GM12878 (cell line): ENCODE measurements around the gene ADCK1. TPM values are rescaled to one million over a fixed set of nuclear protein-coding genes. Genes with fewer than 3 reads are reported as not detected.

ENCODE experiments used
- ATAC-seq: fragments of 200-7000 bp; cut with Tn5 transposase; 3 replicates; pipeline ENCODE4 v1.9.1; 2020; ENCODE audit warnings: mild to moderate bottlenecking, moderate library complexity
- BruUV-seq: library from RNA; stranded (reverse); fragments of 400-500 nt; replicated peaks from 2 replicates; lab custom pipeline; 2021; lab: Mats Ljungman, UMichigan
- CTCF ChIA-PET: fragments of 300-600 bp; sonication (Branson Sonifier 250); formaldehyde crosslinking; extraction: SDS; loops from one replicate; lab custom pipeline; 2021; ENCODE audit warnings: inconsistent platforms; lab: Yijun Ruan, JAX
- POLR2A ChIA-PET: fragments of 350-600 bp; formaldehyde crosslinking; extraction: SDS; loops from one replicate; lab custom pipeline; 2021; ENCODE audit warnings: inconsistent platforms; lab: Charles Lee
- RAD21 ChIA-PET: fragments of 300-600 bp; sonication (Branson Sonifier 250); formaldehyde crosslinking; loops from one replicate; lab custom pipeline; 2023; ENCODE audit warnings: antibody characterized with exemption; ENCODE audit not compliant: unreplicated experiment; lab: Charles Lee
- SMC1A ChIA-PET: fragments of 300-600 bp; sonication (Branson Sonifier 250); formaldehyde crosslinking; loops from one replicate; lab custom pipeline; 2023; ENCODE audit not compliant: unreplicated experiment, uncharacterized antibody; lab: Charles Lee
- DNase-seq: peaks from one replicate; pipeline ENCODE4 v3.0.0-alpha.2; 2011; ENCODE audit warnings: low read depth, low spot score
- FAIRE-seq: peaks from 3 replicates; lab custom pipeline; 2011; peaks lifted over from hg19 to GRCh38; lab: Jason Lieb, UNC
- H2AFZ ChIP-seq: 2 replicates; pipeline ENCODE4 v1.6.0; 2011; ENCODE audit warnings: low read depth, low read length, control low read depth; ENCODE audit not compliant: control insufficient read depth
- H3K27ac ChIP-seq: 2 replicates; pipeline ENCODE4 v1.5.1; 2011; ENCODE audit warnings: control low read depth; ENCODE audit not compliant: control insufficient read depth, insufficient read depth
- H3K27me3 ChIP-seq, 2 experiments: replicated peaks in 1 of 2; 2 replicates each; pipeline versions ENCODE4 v1.6.0 to v1.6.1; 2011; ENCODE audit warnings: low read length in 1 of 2; ENCODE audit not compliant: control insufficient read depth in 2 of 2, insufficient read depth in 2 of 2
- H3K36me3 ChIP-seq, 2 experiments: 2 replicates each; pipeline ENCODE4 v1.5.1; 2011; ENCODE audit warnings: low read length in 1 of 2; ENCODE audit not compliant: control insufficient read depth in 2 of 2, insufficient read depth in 2 of 2
- H3K4me1 ChIP-seq: 2 replicates; pipeline ENCODE4 v1.6.1; 2011; ENCODE audit warnings: mild to moderate bottlenecking, low read length, moderate library complexity, mixed read lengths; ENCODE audit not compliant: control insufficient read depth, insufficient read depth
- H3K4me2 ChIP-seq: 2 replicates; pipeline ENCODE4 v1.6.0; 2011; ENCODE audit warnings: control low read depth; ENCODE audit not compliant: control insufficient read depth, insufficient read depth
- H3K4me3 ChIP-seq: fragments of 200-600 bp; sonication (generic); 2 replicates; pipeline ENCODE4 v1.5.1; 2016
- H3K79me2 ChIP-seq: 2 replicates; pipeline ENCODE4 v1.6.0; 2011; ENCODE audit warnings: low read length; ENCODE audit not compliant: control insufficient read depth, insufficient read depth
- H3K9ac ChIP-seq: 2 replicates; pipeline ENCODE4 v1.8.0; 2011; ENCODE audit warnings: low read length, control low read depth, mixed read lengths; ENCODE audit not compliant: control insufficient read depth, insufficient read depth
- H3K9me3 ChIP-seq: replicated peaks from 3 replicates; pipeline ENCODE4 v1.5.1; 2011; ENCODE audit warnings: mild to moderate bottlenecking, low read length; ENCODE audit not compliant: control insufficient read depth, insufficient read depth
- H4K20me1 ChIP-seq: 2 replicates; pipeline ENCODE4 v1.6.0; 2011; ENCODE audit not compliant: control insufficient read depth, insufficient read depth
- BHLHE40 ChIP-seq, 2 experiments: fragments of 450-650 bp in 1 of 2; IDR thresholded peaks; 2 replicates each; pipeline ENCODE4 v1.6.1; 2011 to 2017; ENCODE audit warnings: low read depth in 2 of 2, borderline replicate concordance in 1 of 2, improper control_type of control experiment in 1 of 2, low read length in 1 of 2, mild to moderate bottlenecking in 1 of 2
- BRCA1 ChIP-seq: IDR thresholded peaks from 2 replicates; pipeline ENCODE4 v1.6.1; 2011; ENCODE audit warnings: low read depth, low read length, improper control_type of control experiment
- EGR1 ChIP-seq, 2 experiments: IDR thresholded peaks; 1 replicate in 1 of 2; 2 replicates in 1 of 2; pipeline ENCODE4 v1.6.1; 2011 to 2012; ENCODE audit warnings: low read depth in 2 of 2, low read length in 2 of 2, borderline replicate concordance in 1 of 2, mild to moderate bottlenecking in 1 of 2, moderate library complexity in 1 of 2
- HDAC2 ChIP-seq: fragments of 200-600 bp; sonication (generic); IDR thresholded peaks from 2 replicates; pipeline ENCODE4 v1.6.1; 2017
- IKZF1 ChIP-seq: fragments of 450-650 bp; conservative IDR thresholded peaks from 2 replicates; pipeline ENCODE4 v1.6.1; 2017; ENCODE audit warnings: antibody characterized with exemption, mild to moderate bottlenecking
- KLF5 ChIP-seq: fragments of 450-650 bp; IDR thresholded peaks from 2 replicates; pipeline ENCODE4 v1.6.1; 2014; ENCODE audit warnings: mild to moderate bottlenecking; ENCODE audit not compliant: partially characterized antibody
- MXI1 ChIP-seq: fragments of 150-350 bp; IDR thresholded peaks from 2 replicates; pipeline ENCODE4 v1.6.1; 2011; ENCODE audit warnings: low read depth, mild to moderate bottlenecking, inconsistent platforms, low read length, improper control_type of control experiment
- RAD51 ChIP-seq: fragments of 450-650 bp; IDR thresholded peaks from 2 replicates; pipeline ENCODE4 v1.6.1; 2016; ENCODE audit warnings: moderate library complexity, mild to moderate bottlenecking, inconsistent platforms
- RELB ChIP-seq: fragments of 450-650 bp; IDR thresholded peaks from 2 replicates; pipeline ENCODE4 v1.6.1; 2017; ENCODE audit warnings: low read depth, mild to moderate bottlenecking, moderate library complexity
- SIN3A ChIP-seq: IDR thresholded peaks from 2 replicates; pipeline ENCODE4 v1.6.1; 2012; ENCODE audit warnings: low read depth, low read length, improper control_type of control experiment
- SMAD1 ChIP-seq: fragments of 450-650 bp; IDR thresholded peaks from 2 replicates; pipeline ENCODE4 v1.6.1; 2018; ENCODE audit warnings: mild to moderate bottlenecking, low read depth; ENCODE audit not compliant: partially characterized antibody
- SUZ12 ChIP-seq: fragments of 200-600 bp; sonication (generic); IDR thresholded peaks from one replicate; pipeline ENCODE4 v1.6.1; 2018; ENCODE audit warnings: antibody characterized with exemption, mild to moderate bottlenecking; ENCODE audit not compliant: unreplicated experiment
- TAF1 ChIP-seq: IDR thresholded peaks from 2 replicates; pipeline ENCODE4 v1.6.1; 2011; ENCODE audit warnings: mild to moderate bottlenecking, low read depth, low read length, borderline replicate concordance
- ZZZ3 ChIP-seq: IDR thresholded peaks from 2 replicates; pipeline ENCODE4 v1.6.1; 2011; ENCODE audit warnings: low read depth; ENCODE audit not compliant: control insufficient read depth, insufficient read length
- WGBS: methylation state at CpG from one replicate; pipeline ENCODE4 v1.1.6; 2016; ENCODE audit warnings: low lambda C conversion rate; ENCODE audit not compliant: insufficient replicate concordance, insufficient coverage; ENCODE audit errors: missing lambda C conversion rate; 5-methylcytosine and 5-hydroxymethylcytosine counted together
- in situ Hi-C: fragments of 300-500 bp; cut with MboI; formaldehyde crosslinking; loops from 9 replicates; pipeline ENCODE4 v1.14.3; 2018; ENCODE audit warnings: mixed read lengths
- intact Hi-C: fragments of 100-400 bp; cut with micrococcal nuclease; formaldehyde crosslinking; loops from one replicate; pipeline ENCODE4 v1.14.2; 2022; ENCODE audit not compliant: unreplicated experiment
- polyA plus RNA-seq, 11 experiments: library from polyadenylated mRNA; depleted of rRNA in 4 of 11; unstranded in 6 of 11; stranded (reverse) in 5 of 11; fragments of >200 nt; fragmentation: Nextera tagmentation in 4 of 11; fragmentation: Illumina TruSeq in 1 of 11; extraction: Ambion mirVana in 4 of 11; extraction: Trizol in 1 of 11; gene quantifications; 1 replicate in 1 of 11; 2 replicates in 10 of 11; pipeline versions ENCODE4 v1.2.1 to v1.2.3, GENCODE V29; 2011 to 2016; ENCODE audit warnings: inconsistent platforms in 2 of 11, missing spikeins in 2 of 11, low read depth in 1 of 11
- total RNA-seq, 4 experiments: library from RNA; depleted of rRNA in 3 of 4; stranded (reverse); fragments of >200 nt in 3 of 4; fragmentation: Illumina TruSeq in 1 of 4; extraction: Trizol in 1 of 4; gene quantifications; 2 replicates each; pipeline versions ENCODE4 v1.2.1 to v1.2.3, GENCODE V29; 2013 to 2021
- TF ChIP-seq, protein P1 (sequence below): fragments of 450-650 bp; conservative IDR thresholded peaks from 2 replicates; pipeline ENCODE4 v1.6.1; 2017; ENCODE audit warnings: mild to moderate bottlenecking, moderate library complexity
- TF ChIP-seq, protein P2 (sequence below): fragments of 450-650 bp; formaldehyde crosslinking; IDR thresholded peaks from 2 replicates; pipeline ENCODE4 v1.4.0; 2020; ENCODE audit warnings: mild to moderate bottlenecking, moderate library complexity

ADCK1 gene
- total and polyA plus RNA-seq, 10 of the 15 experiments (the other 5 are each of a cell fraction or from before 2014, with no cell fraction given) = 3.3 to 8.5 (median 5.1) TPM

DNA sequence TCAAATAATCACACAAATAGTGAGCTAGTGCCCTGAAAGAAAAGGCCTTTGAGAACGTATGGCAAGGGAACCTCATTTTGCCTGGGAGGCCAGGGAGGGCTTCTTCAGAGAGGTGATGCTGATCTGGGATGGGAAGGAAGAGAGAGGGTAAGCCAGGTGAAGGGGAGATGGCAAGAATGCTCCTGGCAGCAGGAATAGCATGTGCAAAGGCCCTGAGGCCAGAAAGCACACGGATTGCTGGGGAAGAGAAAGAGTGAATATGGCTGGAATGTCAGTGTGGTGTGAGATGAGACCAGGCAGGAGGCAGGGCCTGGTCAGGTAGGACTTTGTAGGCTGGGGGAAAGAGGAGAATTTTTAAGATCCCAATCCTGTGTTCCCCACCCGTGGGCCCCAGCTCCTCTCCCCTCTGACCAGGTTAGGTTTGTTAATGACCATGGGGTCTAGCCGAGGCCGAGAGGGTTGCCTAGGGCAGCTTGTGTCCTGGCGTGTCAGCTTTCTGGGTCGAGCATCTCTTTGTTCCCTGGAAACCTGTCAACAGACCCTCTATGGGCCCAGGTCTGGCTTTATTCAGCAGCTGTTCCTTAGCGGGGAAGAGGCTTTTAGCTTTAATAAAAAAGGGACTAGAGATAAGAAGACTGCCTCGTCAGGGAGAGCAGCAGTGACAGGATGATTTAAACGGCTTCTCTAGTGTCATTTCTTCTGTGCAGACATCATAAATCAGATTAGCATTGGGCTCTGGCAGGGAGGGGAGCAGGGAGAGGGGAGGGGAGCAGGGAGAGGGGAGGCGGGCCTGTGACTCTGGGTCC is 123.4 kb downstream of the ADCK1 start:
- intact Hi-C loops = no loop called here
- CTCF ChIA-PET = no interaction called here
- Histone ChIP-seq H3K27ac (no peak overlapping the region), H4K20me1 (no peaks in the 10 kb centered on the region), H3K36me3 (no peaks in the 10 kb centered on the region), H3K27me3 (no peaks in the 10 kb centered on the region), H3K4me2 (no peak overlapping the region), H3K9ac (no peak overlapping the region), H3K4me1 (no peaks in the 10 kb centered on the region), H2AFZ (no peak overlapping the region), H3K4me3 (no peak overlapping the region), H3K9me3 (no peaks in the 10 kb centered on the region), H3K79me2 (no peaks in the 10 kb centered on the region)
- DNase-seq = no peak
- RAD21 ChIA-PET = no interaction called here
- SMC1A ChIA-PET = no interaction called here
- ATAC-seq = no peak
- POLR2A ChIA-PET = no interaction called here
- no TSS peak for BruUV-seq
- 49% methylated on average over 10 of the region's 11 CpGs for WGBS
- FAIRE-seq = no peak
- in situ Hi-C loops = no loop called here
- TF ChIP-seq BRCA1 = no peak
- no peak for TF ChIP-seq EGR1 (IDR thresholded peaks at IDR 0.05; ENCODE audit: borderline replicate concordance in 1 of 2, low read depth in 2 of 2, low read length in 2 of 2)
- TF ChIP-seq TAF1 = no peak
- no peak for TF ChIP-seq MXI1
- TF ChIP-seq RAD51 = no peak
- TF ChIP-seq, protein P1, sequence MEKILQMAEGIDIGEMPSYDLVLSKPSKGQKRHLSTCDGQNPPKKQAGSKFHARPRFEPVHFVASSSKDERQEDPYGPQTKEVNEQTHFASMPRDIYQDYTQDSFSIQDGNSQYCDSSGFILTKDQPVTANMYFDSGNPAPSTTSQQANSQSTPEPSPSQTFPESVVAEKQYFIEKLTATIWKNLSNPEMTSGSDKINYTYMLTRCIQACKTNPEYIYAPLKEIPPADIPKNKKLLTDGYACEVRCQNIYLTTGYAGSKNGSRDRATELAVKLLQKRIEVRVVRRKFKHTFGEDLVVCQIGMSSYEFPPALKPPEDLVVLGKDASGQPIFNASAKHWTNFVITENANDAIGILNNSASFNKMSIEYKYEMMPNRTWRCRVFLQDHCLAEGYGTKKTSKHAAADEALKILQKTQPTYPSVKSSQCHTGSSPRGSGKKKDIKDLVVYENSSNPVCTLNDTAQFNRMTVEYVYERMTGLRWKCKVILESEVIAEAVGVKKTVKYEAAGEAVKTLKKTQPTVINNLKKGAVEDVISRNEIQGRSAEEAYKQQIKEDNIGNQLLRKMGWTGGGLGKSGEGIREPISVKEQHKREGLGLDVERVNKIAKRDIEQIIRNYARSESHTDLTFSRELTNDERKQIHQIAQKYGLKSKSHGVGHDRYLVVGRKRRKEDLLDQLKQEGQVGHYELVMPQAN = no peak
- TF ChIP-seq, protein P2, sequence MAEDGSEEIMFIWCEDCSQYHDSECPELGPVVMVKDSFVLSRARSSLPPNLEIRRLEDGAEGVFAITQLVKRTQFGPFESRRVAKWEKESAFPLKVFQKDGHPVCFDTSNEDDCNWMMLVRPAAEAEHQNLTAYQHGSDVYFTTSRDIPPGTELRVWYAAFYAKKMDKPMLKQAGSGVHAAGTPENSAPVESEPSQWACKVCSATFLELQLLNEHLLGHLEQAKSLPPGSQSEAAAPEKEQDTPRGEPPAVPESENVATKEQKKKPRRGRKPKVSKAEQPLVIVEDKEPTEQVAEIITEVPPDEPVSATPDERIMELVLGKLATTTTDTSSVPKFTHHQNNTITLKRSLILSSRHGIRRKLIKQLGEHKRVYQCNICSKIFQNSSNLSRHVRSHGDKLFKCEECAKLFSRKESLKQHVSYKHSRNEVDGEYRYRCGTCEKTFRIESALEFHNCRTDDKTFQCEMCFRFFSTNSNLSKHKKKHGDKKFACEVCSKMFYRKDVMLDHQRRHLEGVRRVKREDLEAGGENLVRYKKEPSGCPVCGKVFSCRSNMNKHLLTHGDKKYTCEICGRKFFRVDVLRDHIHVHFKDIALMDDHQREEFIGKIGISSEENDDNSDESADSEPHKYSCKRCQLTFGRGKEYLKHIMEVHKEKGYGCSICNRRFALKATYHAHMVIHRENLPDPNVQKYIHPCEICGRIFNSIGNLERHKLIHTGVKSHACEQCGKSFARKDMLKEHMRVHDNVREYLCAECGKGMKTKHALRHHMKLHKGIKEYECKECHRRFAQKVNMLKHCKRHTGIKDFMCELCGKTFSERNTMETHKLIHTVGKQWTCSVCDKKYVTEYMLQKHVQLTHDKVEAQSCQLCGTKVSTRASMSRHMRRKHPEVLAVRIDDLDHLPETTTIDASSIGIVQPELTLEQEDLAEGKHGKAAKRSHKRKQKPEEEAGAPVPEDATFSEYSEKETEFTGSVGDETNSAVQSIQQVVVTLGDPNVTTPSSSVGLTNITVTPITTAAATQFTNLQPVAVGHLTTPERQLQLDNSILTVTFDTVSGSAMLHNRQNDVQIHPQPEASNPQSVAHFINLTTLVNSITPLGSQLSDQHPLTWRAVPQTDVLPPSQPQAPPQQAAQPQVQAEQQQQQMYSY (CRISPR knock-in tag) = no peak
- no peak for TF ChIP-seq BHLHE40 (IDR thresholded peaks at IDR 0.05; ENCODE audit: borderline replicate concordance in 1 of 2, low read depth in 2 of 2, low read length in 1 of 2)
- TF ChIP-seq IKZF1 = no peak
- TF ChIP-seq HDAC2 = no peak
- no peak for TF ChIP-seq SIN3A
- TF ChIP-seq KLF5 = no peak
- TF ChIP-seq SMAD1 = no peak
- no peak for TF ChIP-seq ZZZ3
- TF ChIP-seq SUZ12 = no peak
- TF ChIP-seq RELB = no peak
